HG03095 (cell line): Measurements from ENCODE around the gene IGFBP5.

Experiments used
- ATAC-seq: cut with Tn5 transposase; IDR thresholded peaks from one replicate; pipeline ENCODE4 v1.9.1; 2021; ENCODE audit warnings: moderate library complexity; ENCODE audit not compliant: unreplicated experiment

IGFBP5 gene

DNA sequence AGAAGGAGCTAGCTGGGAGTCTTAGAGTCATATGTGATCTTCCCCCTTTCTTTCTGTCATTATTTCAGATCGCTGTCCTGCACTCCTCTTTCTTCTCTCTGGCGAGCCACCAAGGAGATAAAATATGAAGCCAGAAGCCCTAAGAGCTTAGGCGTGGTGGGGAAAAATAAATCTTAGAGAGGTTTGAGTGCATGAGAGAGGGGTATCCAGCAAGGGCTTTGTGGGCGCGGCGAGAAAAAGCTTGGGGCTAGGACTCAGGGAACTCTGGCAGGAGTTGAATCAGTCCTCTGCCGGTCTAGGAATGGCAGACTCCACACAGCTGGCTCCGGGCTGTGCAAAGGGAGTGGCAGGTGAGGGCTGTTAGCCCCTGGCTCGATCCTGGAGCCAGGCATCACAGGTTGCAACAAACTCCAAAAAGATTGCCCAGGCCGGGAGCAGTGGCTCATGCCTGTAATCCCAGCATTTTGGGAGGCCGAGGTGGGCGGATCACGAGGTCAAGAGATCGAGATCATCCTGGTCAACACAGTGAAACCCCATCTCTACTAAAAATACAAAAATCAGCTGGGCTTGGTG lies 20.1 kb upstream of the IGFBP5 start:
- ATAC-seq = no peak

GRCh38 chr2:216714376-216714775 lies 19.0 kb upstream of the IGFBP5 start:
- no peak for ATAC-seq

GRCh38 chr2:216713691-216714336 lies 18.5 kb upstream of the IGFBP5 start:
- no peak for ATAC-seq

DNA sequence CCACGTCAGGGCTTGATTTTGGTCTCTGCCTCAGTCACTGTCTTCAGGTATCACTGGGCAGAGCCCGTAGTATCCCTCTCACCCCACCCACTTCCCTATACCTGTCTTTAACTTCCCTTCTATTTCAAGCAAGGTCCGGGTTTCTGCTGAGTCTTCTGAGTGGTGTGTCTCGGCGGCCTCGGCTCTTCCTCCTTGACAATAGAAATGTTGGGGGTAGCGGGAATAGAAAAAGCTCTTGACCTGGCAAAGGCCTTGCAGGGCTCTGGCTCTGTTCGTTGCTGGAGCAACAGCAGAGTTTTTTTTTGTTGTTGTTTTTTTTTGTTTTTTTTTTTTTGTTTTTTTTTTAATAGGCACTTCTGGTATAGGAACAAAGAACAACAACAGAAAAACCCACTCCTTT lies 16.0 kb upstream of the IGFBP5 start:
- no peak for ATAC-seq

GRCh38 chr2:216710551-216711301 lies 15.4 kb upstream of the IGFBP5 start:
- ATAC-seq = no peak

DNA sequence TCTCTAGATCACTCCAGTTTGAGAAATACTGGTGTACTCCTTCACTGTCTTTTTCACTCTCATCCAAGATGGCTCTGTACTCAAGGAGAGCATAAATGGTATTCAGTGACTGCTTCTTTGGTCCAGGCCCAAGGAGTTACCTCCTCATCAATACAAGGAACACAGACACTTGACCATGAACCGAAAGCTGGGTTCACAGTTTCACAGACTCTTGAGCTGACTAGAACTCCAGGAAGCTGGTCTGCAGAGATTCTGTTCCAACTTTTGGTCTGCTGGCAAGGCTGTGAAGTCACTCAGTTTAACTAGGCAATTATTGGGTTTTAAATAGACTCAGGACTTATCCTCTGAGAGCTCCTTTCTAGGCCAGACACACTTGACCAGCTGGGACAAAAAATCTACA lies 7.4 kb upstream of the IGFBP5 start:
- no peak for ATAC-seq

GRCh38 chr2:216701544-216701943 lies 6.2 kb upstream of the IGFBP5 start:
- no peak for ATAC-seq

DNA sequence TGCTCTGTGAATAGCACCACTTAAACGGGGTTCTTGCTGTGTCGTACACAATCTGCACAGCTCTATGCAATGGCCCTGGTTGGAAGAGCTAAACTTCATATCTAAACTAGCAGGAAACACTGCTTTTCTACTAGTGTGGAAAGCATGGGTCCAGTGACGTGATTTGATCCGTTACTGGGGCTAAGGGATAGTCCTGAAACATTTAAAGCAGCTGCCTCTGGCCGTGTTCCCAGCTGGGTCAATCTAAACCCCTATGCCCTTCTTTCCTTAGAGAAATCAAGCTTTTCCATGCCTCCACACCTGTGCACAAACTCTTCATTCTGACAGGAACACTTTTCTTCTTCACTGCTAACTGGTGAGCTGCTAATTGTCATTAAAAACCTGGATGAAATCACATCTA lies 5.4 kb upstream of the IGFBP5 start:
- no peak for ATAC-seq

DNA sequence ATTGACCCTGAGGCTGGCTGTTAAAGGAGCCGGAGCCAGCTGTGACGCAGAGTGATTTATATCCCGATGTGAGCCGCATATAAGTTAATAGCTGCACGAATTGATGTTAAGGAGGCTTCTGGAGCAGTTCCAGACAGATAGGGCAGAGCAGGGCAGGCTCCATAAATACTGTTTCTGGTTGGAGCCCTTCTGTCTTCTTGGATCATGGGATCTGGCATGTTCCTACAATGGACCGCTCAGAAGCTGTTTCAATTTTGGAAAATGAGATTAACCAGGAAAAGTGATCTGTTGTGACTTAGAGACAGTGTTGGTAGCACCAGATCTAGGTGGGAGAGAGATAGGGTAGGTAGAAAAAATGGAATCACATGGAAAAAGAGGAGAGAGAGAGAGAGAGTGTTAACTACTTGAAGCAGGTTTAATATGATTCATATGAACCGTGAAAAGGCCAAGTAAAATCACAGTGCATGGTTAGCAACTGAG lies 4.8 kb upstream of the IGFBP5 start:
- ATAC-seq = no peak

GRCh38 chr2:216698895-216699294 lies 3.5 kb upstream of the IGFBP5 start:
- ATAC-seq = peak; percentile 60

DNA sequence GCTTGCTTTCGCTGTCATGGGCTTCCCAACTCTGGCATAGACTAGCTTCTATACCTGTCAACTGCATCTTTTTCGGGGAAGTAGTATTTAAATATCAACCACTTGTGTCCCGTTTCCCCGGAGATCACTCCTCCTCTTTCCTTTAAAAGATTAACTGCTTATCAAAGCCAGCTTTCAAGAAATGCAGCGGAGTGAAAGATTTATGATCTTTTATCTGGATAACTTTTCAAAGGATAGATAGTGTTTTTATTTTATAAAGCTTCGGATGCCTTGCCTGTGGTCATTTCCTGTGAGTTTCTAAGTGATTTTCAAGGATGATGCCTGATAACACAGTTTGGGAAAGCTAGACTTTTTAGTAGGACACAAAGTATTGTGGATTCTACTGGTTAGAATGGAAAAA lies 2.9 kb upstream of the IGFBP5 start:
- ATAC-seq = no peak

- ATAC-seq = no peak
Observed at GRCh38 chr2:216696751-216697560, 1.6 kb upstream of the IGFBP5 start.

- ATAC-seq = no peak
Observed at GRCh38 chr2:216696321-216696720, 972 bp upstream of the IGFBP5 start.

DNA sequence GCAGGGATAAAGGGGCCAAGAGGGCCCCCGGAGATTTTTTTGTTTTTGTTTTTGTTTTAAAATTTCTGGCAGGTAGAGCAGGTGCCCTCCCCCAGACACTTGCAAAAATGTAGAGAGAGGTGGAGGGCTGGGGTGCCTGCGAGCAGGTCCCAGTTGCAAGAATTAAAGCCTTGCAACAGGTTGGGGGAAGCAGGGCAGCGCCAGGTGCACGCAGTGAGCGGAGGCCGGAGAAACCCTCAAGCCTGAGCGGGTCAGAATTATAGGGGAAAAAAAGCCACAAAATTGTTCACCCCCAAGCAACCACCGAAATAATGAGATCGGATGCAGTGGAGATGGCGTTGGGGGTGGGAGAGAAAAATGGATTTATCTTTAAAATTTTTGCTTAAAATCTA lies 527 bp downstream of the IGFBP5 start:
- no peak for ATAC-seq

DNA sequence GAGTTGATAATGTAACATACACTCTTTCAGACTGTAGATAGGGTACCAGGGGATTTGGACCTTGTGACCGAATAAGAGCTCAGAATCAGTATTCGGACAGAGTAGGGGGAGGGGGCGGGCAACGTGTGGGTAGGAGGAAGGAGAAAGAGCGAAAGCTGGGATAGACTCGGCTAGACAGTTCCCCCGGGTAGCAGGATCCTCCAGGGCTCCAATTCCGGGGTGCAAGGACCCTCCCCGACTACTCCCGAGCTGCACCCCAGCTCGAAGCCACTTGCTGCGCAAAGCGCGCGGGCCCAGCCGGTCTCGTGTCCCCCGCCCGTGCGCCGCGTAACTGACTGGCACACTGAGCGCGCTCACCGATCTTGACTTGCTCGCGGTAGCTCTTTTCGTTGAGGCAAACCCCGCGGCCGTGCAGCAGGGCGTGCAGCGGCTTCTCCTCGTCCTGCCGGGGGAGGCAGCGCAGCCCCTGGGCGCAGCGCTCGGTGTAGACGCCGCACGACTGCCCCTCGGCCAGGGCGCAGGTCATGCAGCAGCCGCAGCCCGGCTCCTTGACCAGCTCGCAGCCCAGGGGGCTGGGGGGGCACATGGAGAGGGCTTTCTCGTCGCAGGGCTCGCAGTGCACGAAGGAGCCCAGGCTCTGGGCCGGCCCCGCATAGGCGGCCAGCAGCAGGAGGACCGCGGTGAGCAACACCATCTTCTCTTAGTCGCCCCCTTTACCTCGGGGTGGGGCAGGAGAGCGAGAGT lies 1.1 kb downstream of the IGFBP5 start:
- ATAC-seq = no peak

DNA sequence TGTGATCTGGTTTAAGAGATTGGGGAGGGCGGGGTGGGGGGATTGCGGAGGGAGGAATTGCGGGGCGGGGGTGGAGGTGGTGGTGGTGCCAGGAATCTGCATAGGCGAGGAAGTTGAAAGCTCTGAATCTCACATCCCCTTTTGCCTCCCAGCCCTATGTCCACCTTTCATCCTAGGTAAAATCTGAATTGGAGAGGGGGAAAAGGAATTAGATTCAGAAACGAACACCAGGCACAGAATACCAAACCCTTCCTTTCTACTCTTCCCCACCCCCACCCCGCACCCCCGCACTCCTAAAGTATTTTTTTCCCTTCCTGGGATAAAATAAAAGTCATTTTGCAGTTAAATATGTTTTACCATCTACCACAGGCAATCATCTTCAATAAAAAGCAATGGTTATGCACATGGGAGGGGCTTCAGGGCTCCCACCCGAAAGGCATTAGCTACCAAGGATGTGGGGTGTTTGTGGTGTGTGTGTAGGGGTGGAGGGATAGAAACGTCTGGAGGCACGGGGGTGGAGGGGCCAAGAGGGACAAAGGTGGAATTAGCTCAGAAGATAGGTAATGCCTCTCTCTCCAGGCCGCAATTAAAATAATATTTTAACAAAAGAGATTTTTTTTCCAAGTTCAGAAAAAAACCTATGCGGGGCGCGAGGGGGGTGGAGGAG lies 1.8 kb downstream of the IGFBP5 start:
- ATAC-seq = no peak

DNA sequence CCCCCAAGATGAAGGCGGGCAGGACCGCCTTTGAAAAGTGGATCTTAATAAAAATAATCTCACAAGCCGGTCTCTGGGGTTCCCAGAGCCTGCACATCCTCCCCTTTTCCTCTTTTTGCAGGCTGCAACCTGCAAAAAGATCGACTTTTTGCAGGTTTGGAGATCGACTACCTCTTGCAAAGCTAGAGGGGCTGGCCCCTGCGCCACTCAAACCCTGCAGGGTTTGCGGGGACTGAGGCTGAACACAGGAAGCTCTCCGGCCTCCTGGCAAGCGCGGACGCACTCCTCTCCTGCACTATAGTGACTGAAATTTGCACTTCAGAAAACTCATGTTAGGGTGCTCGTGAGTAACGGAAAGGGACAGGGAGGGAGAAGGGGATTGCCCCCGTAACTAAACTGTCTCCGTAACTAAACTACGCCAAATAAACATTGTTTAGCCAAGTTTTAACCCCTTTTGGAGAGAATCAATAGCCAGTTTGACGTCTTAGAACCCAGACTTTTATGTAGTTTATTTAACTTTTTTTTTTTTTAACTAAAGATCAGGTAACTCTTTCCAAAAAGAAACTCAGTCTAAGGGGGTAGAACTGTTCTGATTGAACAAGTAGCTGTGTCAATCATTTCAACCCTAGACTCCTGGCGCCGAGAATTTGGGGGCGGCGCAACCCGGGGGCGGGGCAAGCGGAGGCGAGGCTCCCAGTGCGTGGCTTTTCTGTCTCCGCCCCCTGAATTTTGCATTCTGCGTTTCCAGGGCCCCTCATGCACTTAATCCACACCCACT lies 2.5 kb downstream of the IGFBP5 start:
- ATAC-seq = no peak

- ATAC-seq = no peak
Observed at GRCh38 chr2:216690853-216691741, 4.3 kb downstream of the IGFBP5 start.
